Lower lobe of right lung (tissue), 2 donors: ENCODE results near the gene HAPLN3. TPM values are rescaled to one million over a fixed set of nuclear protein-coding genes. Genes with fewer than 3 reads are reported as not detected.
A peak's percentile ranks its signal among the peaks of the same experiment; 100 is the strongest.

Experiments used
- ATAC-seq, 2 donors: fragments of 200-7000 bp; cut with Tn5 transposase; one replicate each; pipeline ENCODE4 v1.9.1; 2020 to 2022; ENCODE audit warnings: mild to moderate bottlenecking in 2 of 2, moderate library complexity in 2 of 2
- DNase-seq: peaks from one replicate; pipeline ENCODE4 v3.0.0-alpha.2; 2020
- H3K27ac ChIP-seq: fragments of 200-600 bp; one replicate; pipeline ENCODE4 v1.8.0; 2022
- H3K27me3 ChIP-seq: fragments of 200-600 bp; one replicate; pipeline ENCODE4 v1.8.0; 2022; ENCODE audit warnings: low read depth
- H3K36me3 ChIP-seq: fragments of 200-600 bp; one replicate; pipeline ENCODE4 v1.8.0; 2022; ENCODE audit warnings: mild to moderate bottlenecking
- H3K4me1 ChIP-seq: fragments of 200-600 bp; one replicate; pipeline ENCODE4 v1.8.0; 2022
- H3K4me3 ChIP-seq: fragments of 200-600 bp; one replicate; pipeline ENCODE4 v1.8.0; 2022; ENCODE audit warnings: mild to moderate bottlenecking
- H3K9me3 ChIP-seq: fragments of 200-600 bp; one replicate; pipeline ENCODE4 v1.8.0; 2022
- intact Hi-C: fragments of 100-400 bp; cut with DNase I; formaldehyde crosslinking; loops from one replicate; pipeline ENCODE4 v1.11.0; 2022
- total RNA-seq: library from RNA; stranded (reverse); fragmentation: NEBNext Ultra II Directional; extraction: Animal tissue kit (Norgen Biotek cat#: 25700); gene quantifications from one replicate; pipeline ENCODE4 v1.2.1, GENCODE V29; 2021
- TF ChIP-seq, protein P1 (sequence below): fragments of 200-600 bp; IDR thresholded peaks from one replicate; pipeline ENCODE4 v1.8.0; 2022; ENCODE audit warnings: antibody characterized with exemption, mild to moderate bottlenecking
- donor health status: DM: no; HTN: yes; CAD: no; lungs with severe emphysema.

The HAPLN3 gene
- total RNA-seq, 1 donor from 2014 or later = 2.7 TPM

DNA sequence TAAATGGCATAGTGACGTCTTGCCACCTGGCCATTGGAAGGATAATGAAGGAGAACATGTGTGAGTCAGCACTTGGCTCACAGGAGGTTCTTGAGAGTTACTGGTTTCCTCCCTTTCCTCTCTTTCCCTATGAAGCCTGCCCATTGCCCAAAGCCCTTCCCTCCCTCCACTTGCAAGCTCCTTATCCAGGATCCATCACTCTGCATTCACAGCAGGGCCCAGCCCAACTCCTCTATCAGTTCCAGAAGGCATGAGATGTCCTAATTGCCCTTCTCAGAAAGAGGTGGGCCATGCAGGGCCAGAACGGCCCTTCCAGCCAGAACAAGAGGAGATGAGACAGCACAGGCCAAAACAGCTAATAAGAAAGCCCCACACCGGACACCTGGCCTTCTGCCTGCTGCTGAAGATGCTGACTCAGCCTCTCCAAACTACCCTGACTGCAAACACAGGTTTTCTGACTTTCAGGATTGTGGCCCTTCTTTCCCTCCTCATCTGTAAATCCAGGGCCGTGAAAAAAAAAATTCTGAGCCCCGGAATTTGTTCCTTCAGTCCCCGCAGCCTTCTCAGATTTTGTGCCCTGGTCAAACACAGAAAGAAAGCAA, 29.7 kb downstream of the HAPLN3 start:
- intact Hi-C loops = no loop called here
- Histone ChIP-seq H3K4me3 (no peak overlapping the region), H3K36me3 (no peaks in the 10 kb centered on the region), H3K27me3 (no peaks in the 10 kb centered on the region), H3K4me1 (no peaks in the 10 kb centered on the region), H3K27ac (no peak overlapping the region), H3K9me3 (no peaks in the 10 kb centered on the region)
- ATAC-seq (peak in 1 of 2 donors; percentile 8), DNase-seq (no peak)
- TF ChIP-seq, protein P1, sequence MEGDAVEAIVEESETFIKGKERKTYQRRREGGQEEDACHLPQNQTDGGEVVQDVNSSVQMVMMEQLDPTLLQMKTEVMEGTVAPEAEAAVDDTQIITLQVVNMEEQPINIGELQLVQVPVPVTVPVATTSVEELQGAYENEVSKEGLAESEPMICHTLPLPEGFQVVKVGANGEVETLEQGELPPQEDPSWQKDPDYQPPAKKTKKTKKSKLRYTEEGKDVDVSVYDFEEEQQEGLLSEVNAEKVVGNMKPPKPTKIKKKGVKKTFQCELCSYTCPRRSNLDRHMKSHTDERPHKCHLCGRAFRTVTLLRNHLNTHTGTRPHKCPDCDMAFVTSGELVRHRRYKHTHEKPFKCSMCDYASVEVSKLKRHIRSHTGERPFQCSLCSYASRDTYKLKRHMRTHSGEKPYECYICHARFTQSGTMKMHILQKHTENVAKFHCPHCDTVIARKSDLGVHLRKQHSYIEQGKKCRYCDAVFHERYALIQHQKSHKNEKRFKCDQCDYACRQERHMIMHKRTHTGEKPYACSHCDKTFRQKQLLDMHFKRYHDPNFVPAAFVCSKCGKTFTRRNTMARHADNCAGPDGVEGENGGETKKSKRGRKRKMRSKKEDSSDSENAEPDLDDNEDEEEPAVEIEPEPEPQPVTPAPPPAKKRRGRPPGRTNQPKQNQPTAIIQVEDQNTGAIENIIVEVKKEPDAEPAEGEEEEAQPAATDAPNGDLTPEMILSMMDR = no peak

DNA sequence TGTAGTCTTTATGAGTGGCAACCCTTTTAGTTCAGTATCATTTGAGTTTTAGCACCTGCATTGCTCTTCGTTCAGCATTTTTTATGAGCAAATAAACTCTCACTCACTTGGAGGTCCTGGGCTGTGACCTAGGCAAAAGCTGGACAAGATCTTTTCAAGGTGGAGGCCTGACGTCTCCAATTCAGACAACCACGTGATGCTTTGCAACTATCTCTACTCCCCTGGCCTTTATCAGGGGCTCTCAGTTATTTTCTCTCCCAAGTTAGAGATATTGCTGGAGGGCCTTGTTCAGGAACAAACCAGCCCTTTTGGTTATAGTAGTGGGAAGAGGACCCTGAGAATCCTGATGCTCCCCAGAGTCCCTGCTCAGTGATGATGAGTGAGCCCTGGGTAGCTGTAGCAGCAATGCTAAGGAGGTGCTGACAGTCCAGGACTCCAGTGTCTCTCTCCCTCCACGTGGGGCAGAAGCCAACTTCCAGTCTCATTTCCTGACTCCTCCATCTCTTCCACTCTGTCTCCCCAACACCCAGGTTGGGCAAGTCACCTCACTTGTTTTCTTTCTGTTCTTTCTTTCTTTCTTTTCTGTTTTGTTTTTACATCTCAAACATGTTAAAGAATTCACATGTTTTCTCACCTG, 30.4 kb downstream of the HAPLN3 start:
- TF ChIP-seq, protein P1 = no peak
- H3K27ac ChIP-seq = no peak overlapping the region

DNA sequence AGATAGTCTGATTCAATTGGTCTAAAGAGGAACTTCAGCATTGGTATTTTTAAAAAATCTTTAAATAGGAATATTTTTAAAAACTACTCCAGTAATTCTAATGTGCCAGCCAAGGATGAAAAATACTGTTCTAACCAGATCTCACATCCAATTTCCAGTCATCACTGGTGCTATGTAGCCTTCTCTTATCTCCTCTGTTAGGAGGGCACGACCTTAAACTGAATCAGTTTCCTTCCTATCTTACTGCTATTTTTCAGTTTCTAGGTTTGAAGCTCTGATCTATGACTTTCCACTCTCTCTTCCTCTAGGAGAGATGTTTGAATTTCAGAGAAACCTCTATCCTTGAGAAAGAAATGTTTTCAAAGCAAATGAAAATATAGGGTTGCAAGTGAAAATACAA, 31.9 kb downstream of the HAPLN3 start:
- no peaks in the 10 kb centered on the region for H3K9me3 ChIP-seq
- H3K27ac ChIP-seq = no peak overlapping the region
- H3K4me3 ChIP-seq = no peak overlapping the region
- no peaks in the 10 kb centered on the region for H3K27me3 ChIP-seq
- H3K4me1 ChIP-seq = no peaks in the 10 kb centered on the region
- H3K36me3 ChIP-seq = no peaks in the 10 kb centered on the region
- TF ChIP-seq, protein P1 = no peak
- intact Hi-C loops = no loop called here
- no peak for ATAC-seq
- no peak for DNase-seq

More for the DNA sequence above, 30.4 kb downstream of the HAPLN3 start:
- Histone ChIP-seq H3K4me3 (no peak overlapping the region), H3K36me3 (no peaks in the 10 kb centered on the region), H3K27me3 (no peaks in the 10 kb centered on the region), H3K9me3 (no peaks in the 10 kb centered on the region), H3K4me1 (no peaks in the 10 kb centered on the region)
- ATAC-seq (no peak), DNase-seq (no peak)
- intact Hi-C loops = no loop called here

DNA sequence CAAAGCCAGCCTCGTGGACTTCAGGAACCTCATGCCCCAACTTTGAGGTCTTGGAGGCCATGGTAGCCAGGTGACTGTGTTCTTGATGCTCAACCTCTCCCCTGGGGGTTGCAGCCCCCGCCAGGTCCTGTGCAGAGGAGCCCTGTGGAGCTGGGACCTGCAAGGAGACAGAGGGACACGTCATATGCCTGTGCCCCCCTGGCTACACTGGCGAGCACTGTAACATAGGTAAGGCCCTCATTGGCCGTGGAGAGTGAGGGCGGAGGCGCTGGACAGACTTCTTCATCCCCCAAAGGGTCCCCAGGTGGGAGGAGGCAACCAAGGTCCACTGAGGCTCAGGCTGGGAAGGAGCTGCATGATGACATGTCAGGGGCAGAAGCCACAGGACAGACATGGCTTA, 35.1 kb downstream of the HAPLN3 start:
- no peak overlapping the region for H3K4me3 ChIP-seq
- no peaks in the 10 kb centered on the region for H3K27me3 ChIP-seq
- intact Hi-C loops = no loop called here
- DNase-seq = no peak
- H3K4me1 ChIP-seq = no peaks in the 10 kb centered on the region
- TF ChIP-seq, protein P1 = no peak
- H3K9me3 ChIP-seq = no peaks in the 10 kb centered on the region
- no peak overlapping the region for H3K27ac ChIP-seq
- ATAC-seq = no peak
- H3K36me3 ChIP-seq = no peaks in the 10 kb centered on the region

DNA sequence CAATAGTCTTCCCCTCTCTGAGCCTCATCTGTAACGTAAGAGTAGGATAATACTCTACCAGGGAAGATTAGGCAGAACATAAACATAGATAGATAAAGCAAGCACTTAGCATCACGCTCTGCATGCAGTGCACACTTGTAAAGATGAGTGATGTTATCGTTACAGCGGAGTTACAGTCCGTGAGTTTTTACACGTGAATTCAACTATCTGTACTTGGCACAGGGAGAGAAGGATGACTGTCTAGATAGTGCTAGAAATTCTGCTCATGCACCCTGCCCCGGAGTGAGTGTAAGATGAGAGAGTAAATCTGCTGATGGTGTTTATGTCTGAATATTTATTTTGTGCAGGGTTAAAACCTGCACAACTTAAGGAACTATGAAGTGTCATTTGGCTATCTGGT, 35.8 kb downstream of the HAPLN3 start:
- no peaks in the 10 kb centered on the region for H3K36me3 ChIP-seq
- ATAC-seq (no peak), DNase-seq (no peak)
- H3K27ac ChIP-seq = no peak overlapping the region
- intact Hi-C loops = no loop called here
- no peaks in the 10 kb centered on the region for H3K4me1 ChIP-seq
- TF ChIP-seq, protein P1 = no peak
- no peak overlapping the region for H3K4me3 ChIP-seq
- no peaks in the 10 kb centered on the region for H3K9me3 ChIP-seq
- no peaks in the 10 kb centered on the region for H3K27me3 ChIP-seq
